HG03432 (cell line): ENCODE data around the gene FAR2.
"Not testable (repeated sequence)": the region's sequence is repeated elsewhere in the genome, so short reads cannot be mapped to it uniquely, and the experiment has no call there.

ENCODE experiments used
- ATAC-seq: cut with Tn5 transposase; IDR thresholded peaks from one replicate; pipeline ENCODE4 v1.9.1; 2021; ENCODE audit warnings: mild to moderate bottlenecking, moderate library complexity; ENCODE audit not compliant: unreplicated experiment

Gene FAR2

GRCh38 chr12:29152223-29152868, 3.3 kb downstream of the FAR2 start:
- ATAC-seq = peak; percentile 80

GRCh38 chr12:29152981-29153630, 4.0 kb downstream of the FAR2 start:
- no peak for ATAC-seq

DNA sequence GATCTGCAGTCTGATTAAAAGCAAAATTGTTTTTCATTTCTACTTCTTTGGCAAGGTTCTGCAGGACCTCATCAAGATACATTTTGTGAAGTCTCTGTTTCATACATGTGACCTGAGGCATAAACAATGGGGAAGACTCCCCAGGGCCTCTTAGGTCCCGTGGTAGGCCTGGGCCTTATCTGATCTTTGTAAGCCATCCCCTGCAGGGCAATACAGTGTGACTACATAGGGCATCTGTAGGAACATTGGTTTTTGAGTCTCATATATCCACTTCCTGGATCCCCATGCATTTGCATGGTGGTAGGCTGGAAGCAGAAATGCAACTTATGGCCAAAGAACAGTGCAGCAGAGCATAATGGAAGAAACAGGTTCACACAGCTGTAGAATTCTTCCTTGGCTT, 6.0 kb downstream of the FAR2 start:
- peak; percentile 60 for ATAC-seq

- no peak for ATAC-seq
Observed at GRCh38 chr12:29157486-29157946, 8.4 kb downstream of the FAR2 start.

DNA sequence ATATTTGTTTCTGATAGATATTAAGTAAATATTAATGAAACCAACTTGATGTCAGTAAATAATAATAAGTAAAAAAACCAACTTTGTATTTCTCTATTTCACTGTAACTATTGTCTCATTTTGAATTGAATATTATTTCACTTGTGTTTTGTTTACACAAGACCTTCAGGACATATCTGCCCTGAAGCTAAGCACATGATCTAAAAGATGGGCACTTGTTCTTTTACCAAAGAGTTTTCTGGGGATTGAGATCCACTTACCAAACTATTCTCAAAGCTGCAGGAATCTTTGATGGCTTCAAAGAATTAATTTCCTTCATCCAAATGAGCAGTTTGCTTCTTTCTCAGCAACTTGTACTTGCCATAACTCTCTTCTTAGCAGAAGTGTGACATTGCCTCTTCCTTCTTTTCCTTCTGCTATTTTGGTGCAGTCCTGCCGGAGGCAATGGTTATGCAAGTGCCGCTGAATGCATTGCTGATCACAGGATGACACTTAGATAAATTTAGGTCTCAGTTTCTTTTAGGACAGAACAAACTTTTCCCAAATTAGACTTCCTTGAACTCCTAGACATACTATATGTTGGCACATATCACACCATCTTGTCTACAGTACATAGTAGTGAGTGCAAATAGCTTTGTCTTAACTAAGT, 9.2 kb downstream of the FAR2 start:
- ATAC-seq = no peak

- ATAC-seq = no peak
Observed at GRCh38 chr12:29159661-29160060, 10.6 kb downstream of the FAR2 start.

GRCh38 chr12:29160230-29160629, 11.2 kb downstream of the FAR2 start:
- no peak for ATAC-seq

- ATAC-seq = no peak
Observed at GRCh38 chr12:29163146-29163545, 14.1 kb downstream of the FAR2 start.

DNA sequence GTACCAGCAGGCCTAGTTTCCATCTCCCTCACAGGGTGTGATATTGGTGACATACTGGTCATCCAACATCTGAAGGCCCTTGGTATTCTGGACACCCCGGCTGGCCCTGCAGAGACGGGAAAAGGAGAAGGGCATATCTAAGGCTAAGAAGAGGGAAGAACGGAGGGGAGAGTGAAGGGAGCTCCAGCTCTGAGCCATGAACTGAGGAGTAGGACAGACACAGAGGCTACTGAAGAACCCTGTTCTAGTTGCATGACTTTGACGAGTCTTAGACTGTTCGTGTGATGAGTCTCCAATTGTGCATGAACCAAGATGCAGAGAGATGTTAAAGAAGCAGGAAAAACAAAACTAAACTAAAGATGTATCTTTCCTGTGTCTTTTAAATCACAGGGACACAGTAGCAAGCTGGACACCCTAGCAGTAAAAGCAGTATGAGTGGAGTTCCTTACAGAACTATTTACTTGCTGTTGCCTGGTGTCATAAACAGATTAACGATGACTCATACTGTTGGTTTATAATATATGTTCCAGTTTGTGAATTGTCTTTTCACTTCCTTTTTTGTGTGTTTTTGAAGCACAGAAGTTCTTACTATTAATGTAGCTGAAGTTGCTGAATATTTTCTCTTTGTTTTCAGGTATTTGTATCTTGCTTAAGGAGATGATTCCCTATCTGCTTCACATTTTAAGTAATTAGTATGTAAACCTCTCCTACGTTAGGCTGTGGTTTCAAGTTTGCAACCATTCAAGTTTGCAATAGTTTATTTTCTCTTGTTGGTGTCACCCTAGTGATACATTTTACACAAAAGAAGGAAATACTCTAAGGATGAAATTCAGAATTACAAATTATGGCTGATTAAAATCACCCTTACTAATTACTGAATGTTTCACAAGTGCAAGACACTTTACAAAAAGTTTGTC, 15.7 kb downstream of the FAR2 start:
- peak; percentile 100 for ATAC-seq

- ATAC-seq = no peak
Observed at GRCh38 chr12:29167445-29167844, 18.4 kb downstream of the FAR2 start.

DNA sequence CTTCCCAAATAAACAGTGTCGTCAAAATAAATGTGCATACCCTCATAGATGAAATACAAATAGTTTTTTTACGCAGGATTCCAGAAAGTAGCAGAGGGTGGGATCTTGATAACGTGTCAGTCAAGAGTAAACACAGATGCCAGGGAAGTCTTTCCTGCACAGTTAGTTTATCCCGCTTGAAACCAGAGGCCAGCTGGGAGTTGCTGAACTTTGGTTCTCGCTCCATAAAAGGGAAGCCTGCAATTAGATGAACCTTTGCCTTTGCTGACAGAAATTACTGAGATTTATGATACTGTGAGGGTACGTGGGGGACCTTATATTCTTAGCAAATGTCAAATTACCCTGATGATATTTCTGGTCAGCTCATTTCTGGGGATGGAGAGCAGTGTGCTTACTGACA, 18.9 kb downstream of the FAR2 start:
- ATAC-seq = no peak

DNA sequence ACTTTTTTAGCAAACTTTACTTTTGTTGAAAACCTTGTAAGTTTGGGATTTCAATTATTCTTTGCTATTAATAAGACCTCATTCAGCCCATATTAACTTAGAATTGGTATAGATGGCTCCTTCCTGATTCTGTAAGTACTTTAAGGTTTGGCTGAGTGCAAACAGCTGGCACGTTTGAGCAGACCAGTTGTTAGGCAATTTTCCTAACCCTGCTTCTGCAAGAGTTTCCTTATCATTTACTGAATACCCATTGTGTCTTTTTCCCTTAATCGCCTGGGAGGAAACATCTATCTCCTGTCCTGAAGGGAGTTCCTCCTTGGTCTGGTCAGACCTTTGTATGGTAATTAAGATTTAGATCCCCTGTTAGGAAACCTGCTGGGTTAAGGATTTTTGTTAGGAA, 20.9 kb downstream of the FAR2 start:
- not testable (repeated sequence) for ATAC-seq

DNA sequence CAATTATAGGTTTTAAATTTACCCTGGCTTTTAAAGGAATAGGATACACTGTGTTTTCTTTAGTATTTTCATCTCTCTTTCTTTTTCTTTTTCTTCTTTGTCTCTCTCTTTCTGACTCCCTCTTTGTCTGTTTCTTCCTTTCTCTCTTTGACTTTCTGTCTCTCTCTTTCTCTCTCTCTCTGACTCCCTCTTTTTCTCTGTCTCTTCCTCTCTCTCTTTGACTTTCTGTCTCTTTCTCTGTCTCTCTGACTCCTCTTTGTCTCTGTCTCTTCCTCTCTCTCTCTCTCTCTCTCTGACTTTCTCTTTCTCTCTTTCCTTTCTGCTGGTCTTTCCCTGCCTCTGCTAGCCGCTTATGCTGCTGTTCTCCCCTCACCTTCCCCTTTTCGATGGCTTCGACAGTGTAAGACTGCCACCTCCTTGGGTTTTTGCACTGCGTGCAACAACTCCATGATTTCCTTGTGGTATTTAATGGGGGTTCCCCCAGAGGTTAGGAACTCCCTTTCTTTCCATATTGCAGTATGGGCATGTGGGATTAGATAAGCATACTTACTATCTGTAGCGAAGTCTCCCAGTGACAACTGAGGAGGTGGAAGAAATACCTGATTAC, 21.5 kb downstream of the FAR2 start:
- not testable (repeated sequence) for ATAC-seq

DNA sequence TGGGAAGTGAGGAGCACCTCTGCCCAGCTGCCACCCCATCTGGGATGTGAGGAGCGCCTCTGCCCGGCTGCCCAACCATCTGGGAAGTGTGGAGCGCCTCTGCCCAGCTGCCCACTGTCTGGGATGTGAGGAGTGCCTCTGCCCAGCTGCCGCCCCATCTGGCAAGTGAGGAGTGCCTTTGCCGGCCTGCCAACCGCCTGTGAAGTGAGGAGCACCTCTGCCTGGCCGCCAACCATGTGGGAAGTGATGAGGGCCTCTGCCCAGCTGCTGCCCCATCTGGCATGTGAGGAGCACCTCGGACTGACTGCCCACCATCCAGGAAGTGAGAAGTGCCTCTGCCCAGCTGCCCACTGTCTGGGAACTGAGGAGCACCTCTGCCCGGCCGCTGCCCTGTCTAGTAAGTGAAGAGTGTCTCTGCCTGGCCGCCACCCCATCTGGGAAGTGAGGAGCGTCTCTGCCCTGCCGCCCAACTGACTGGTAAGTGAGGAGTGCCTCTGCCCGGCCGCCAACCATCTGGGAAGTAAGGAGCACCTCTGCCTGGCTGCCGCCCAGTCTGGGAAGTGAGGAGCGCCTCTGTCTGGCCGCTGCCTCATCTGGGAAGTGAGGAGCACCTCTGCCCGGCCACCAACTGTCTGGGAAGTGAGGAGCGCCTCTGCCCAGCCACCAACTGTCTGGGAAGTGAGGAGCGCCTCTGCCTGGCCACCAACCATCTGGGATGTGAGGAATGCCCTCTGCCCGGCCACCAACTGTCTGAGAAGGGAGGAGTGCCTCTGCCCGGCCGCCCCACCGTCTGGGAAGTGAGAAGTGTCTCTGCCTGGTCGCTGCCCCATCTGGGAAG, 22.6 kb downstream of the FAR2 start:
- ATAC-seq = no peak

GRCh38 chr12:29176941-29177340, 27.9 kb downstream of the FAR2 start:
- no peak for ATAC-seq

DNA sequence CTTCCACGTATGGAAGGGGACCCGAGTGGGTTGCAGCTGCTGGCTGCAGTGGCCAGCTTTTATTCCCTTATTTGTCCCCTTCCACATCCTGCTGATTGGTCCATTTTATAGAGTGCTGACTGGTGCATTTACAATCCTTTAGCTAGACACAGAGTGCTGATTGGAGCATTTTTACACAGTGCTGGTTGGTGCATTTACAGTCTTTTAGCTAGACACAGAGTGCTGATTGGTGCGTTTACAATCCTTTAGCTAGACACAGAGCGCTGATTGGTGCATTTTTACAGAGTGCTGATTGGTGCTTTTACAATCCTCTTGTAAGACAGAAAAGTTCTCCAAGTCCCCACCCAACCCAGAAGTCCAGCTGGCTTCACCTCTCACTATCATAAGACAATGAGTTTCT, 33.2 kb downstream of the FAR2 start:
- ATAC-seq = not testable (repeated sequence)

- ATAC-seq = no peak
Observed at GRCh38 chr12:29187756-29188155, 38.7 kb downstream of the FAR2 start.

GRCh38 chr12:29191267-29191850, 42.3 kb downstream of the FAR2 start:
- ATAC-seq = no peak

- no peak for ATAC-seq
Observed at GRCh38 chr12:29198901-29199300, 49.8 kb downstream of the FAR2 start.
